CD14-positive monocyte (primary cell): Measurements from ENCODE around the gene GAST. TPM values are rescaled to one million over a fixed set of nuclear protein-coding genes. Genes with fewer than 3 reads are reported as not detected.

Experiments used
- DNase-seq, 3 donors: peaks; one replicate each; pipeline ENCODE4 v3.0.0-alpha.2; 2011 to 2022
- H2AFZ ChIP-seq: 2 replicates; pipeline ENCODE4 v1.6.0; 2012; ENCODE audit warnings: mild to moderate bottlenecking, low read depth, low read length, inconsistent platforms; ENCODE audit not compliant: insufficient read depth, poor library complexity, severe bottlenecking
- H3K27ac ChIP-seq, 2 donors: 1 replicate in 1 of 2; 2 replicates in 1 of 2; pipeline ENCODE4 v1.5.1; 2012 to 2013; ENCODE audit warnings: low read length in 2 of 2, control low read depth in 1 of 2, inconsistent platforms in 1 of 2, low read depth in 1 of 2, mild to moderate bottlenecking in 1 of 2
- H3K27me3 ChIP-seq, 2 donors: one replicate each; pipeline versions ENCODE4 v1.6.0 to v1.6.1; 2011 to 2013; ENCODE audit warnings: low read length in 2 of 2; ENCODE audit not compliant: control insufficient read depth in 2 of 2, insufficient read depth in 2 of 2
- H3K36me3 ChIP-seq, 2 donors: replicated peaks in 1 of 2; 1 replicate in 1 of 2; 2 replicates in 1 of 2; pipeline versions ENCODE4 v1.5.1 to v1.6.1; 2012 to 2013; ENCODE audit warnings: low read length in 2 of 2, control low read depth in 1 of 2, inconsistent platforms in 1 of 2, mild to moderate bottlenecking in 1 of 2; ENCODE audit not compliant: insufficient read depth in 2 of 2, control insufficient read depth in 1 of 2
- H3K4me1 ChIP-seq, 2 donors: 1 replicate in 1 of 2; 2 replicates in 1 of 2; pipeline versions ENCODE4 v1.5.1 to v1.6.1; 2012 to 2013; ENCODE audit warnings: low read length in 2 of 2, control low read depth in 1 of 2, inconsistent platforms in 1 of 2, mild to moderate bottlenecking in 1 of 2, moderate library complexity in 1 of 2; ENCODE audit not compliant: insufficient read depth in 2 of 2, control insufficient read depth in 1 of 2
- H3K4me2 ChIP-seq: replicated peaks from 2 replicates; pipeline ENCODE3; 2012; ENCODE audit warnings: low read length, moderate library complexity, mild to moderate bottlenecking; ENCODE audit not compliant: poor library complexity, severe bottlenecking; ENCODE audit errors: extremely low read depth
- H3K4me3 ChIP-seq, 3 experiments: fragments of 200-600 bp in 1 of 3; sonication (generic) in 1 of 3; replicated peaks in 1 of 3; 1 replicate in 2 of 3; 2 replicates in 1 of 3; pipeline ENCODE4 v1.5.1; 2011 to 2013; ENCODE audit warnings: low read length in 3 of 3, mild to moderate bottlenecking in 3 of 3, control low read depth in 2 of 3, low read depth in 2 of 3, inconsistent platforms in 1 of 3, moderate library complexity in 1 of 3
- H3K79me2 ChIP-seq: 2 replicates; pipeline ENCODE4 v1.6.0; 2012; ENCODE audit warnings: mild to moderate bottlenecking, control low read depth, inconsistent platforms, low read length, moderate library complexity; ENCODE audit not compliant: insufficient read depth
- H3K9ac ChIP-seq: 2 replicates; pipeline ENCODE4 v1.6.0; 2017; ENCODE audit warnings: low read length, mild to moderate bottlenecking; ENCODE audit not compliant: insufficient read depth, poor library complexity, severe bottlenecking
- H3K9me3 ChIP-seq, 2 donors: replicated peaks in 1 of 2; 1 replicate in 1 of 2; 2 replicates in 1 of 2; pipeline versions ENCODE4 v1.5.1 to v1.6.1; 2012 to 2013; ENCODE audit warnings: low read length in 2 of 2, control low read depth in 1 of 2; ENCODE audit not compliant: control insufficient read depth in 1 of 2, insufficient read depth in 1 of 2
- H4K20me1 ChIP-seq: 2 replicates; pipeline ENCODE4 v1.6.0; 2012; ENCODE audit warnings: mild to moderate bottlenecking, low read length, control low read depth, moderate library complexity; ENCODE audit not compliant: insufficient read depth
- H3K27ac Mint-ChIP-seq, 7 donors: one replicate each; pipeline ENCODE4 v1.8.0; 2020; ENCODE audit warnings: mild to moderate bottlenecking in 7 of 7, mixed read lengths in 7 of 7, moderate library complexity in 6 of 7, inconsistent platforms in 2 of 7
- H3K27me3 Mint-ChIP-seq, 3 donors: one replicate each; pipeline ENCODE4 v1.8.0; 2021 to 2022; ENCODE audit warnings: low read depth in 3 of 3, mild to moderate bottlenecking in 3 of 3, mixed read lengths in 3 of 3, moderate library complexity in 3 of 3, inconsistent platforms in 1 of 3
- H3K36me3 Mint-ChIP-seq, 2 donors: one replicate each; pipeline ENCODE4 v1.8.0; 2020; ENCODE audit warnings: mixed read lengths in 2 of 2, inconsistent platforms in 1 of 2, mild to moderate bottlenecking in 1 of 2
- H3K4me1 Mint-ChIP-seq: one replicate; pipeline ENCODE4 v1.8.0; 2020; ENCODE audit warnings: mild to moderate bottlenecking, mixed read lengths
- H3K4me3 Mint-ChIP-seq, 2 donors: one replicate each; pipeline ENCODE4 v1.8.0; 2020; ENCODE audit warnings: mild to moderate bottlenecking in 2 of 2, mixed read lengths in 2 of 2, moderate library complexity in 1 of 2
- H3K9me3 Mint-ChIP-seq, 7 donors: one replicate each; pipeline ENCODE4 v1.8.0; 2020 to 2022; ENCODE audit warnings: mixed read lengths in 7 of 7, mild to moderate bottlenecking in 6 of 7, moderate library complexity in 6 of 7, inconsistent platforms in 2 of 7
- CTCF ChIP-seq: fragments of 200-600 bp; IDR thresholded peaks from one replicate; pipeline ENCODE4 v1.8.0; 2022; ENCODE audit warnings: antibody characterized with exemption, mild to moderate bottlenecking
- WGBS: methylation state at CpG from one replicate; pipeline ENCODE4 v1.1.5; 2013; ENCODE audit warnings: missing lambda C conversion rate; ENCODE audit not compliant: insufficient coverage; 5-methylcytosine and 5-hydroxymethylcytosine counted together
- intact Hi-C, 2 donors: fragments of 100-400 bp; cut with micrococcal nuclease; formaldehyde crosslinking; loops; one replicate each; pipeline versions ENCODE4 v1.15.0 to v1.15.1; 2023
- polyA plus RNA-seq, 3 donors: library from polyadenylated mRNA; depleted of rRNA in 1 of 3; unstranded in 2 of 3; stranded (reverse) in 1 of 3; fragments of 300-500 nt in 2 of 3; fragments of >200 nt in 1 of 3; fragmentation: Illumina TruSeq in 2 of 3; gene quantifications; 1 replicate in 2 of 3; 2 replicates in 1 of 3; pipeline ENCODE4 v1.2.3, GENCODE V29; 2012 to 2021

Gene GAST
- polyA plus RNA-seq, 3 donors, result not detected

GRCh38 chr17:41690497-41690896 lies 21.6 kb upstream of the GAST start:
- H3K36me3 ChIP-seq, result peaks cover 44 to 58% of the 10 kb centered on the region in 2 donors
- H3K27me3 ChIP-seq, result no peaks in the 10 kb centered on the region
- no peak overlapping the region for H2AFZ ChIP-seq
- no peak for TF ChIP-seq CTCF
- H3K9ac ChIP-seq, result peak overlapping the region; percentile 99
- peaks cover 0 to 7% (median 4%) of the 10 kb centered on the region in 7 donors for H3K9me3 Mint-ChIP-seq
- H3K36me3 Mint-ChIP-seq, result peaks cover 45 to 61% of the 10 kb centered on the region in 2 donors
- DNase-seq, result no peak
- no CpG with 5 or more reads among the region's 2 CpGs for WGBS
- peak overlapping the region; percentile 22 to 99 for H3K27ac ChIP-seq
- intact Hi-C loops, result no loop called here
- H3K27me3 Mint-ChIP-seq, result peaks cover 2 to 18% (median 2%) of the 10 kb centered on the region in 3 donors
- no peaks in the 10 kb centered on the region for H3K9me3 ChIP-seq
- H4K20me1 ChIP-seq, result peaks cover 62% of the 10 kb centered on the region
- H3K4me1 ChIP-seq, result peaks cover 22 to 32% of the 10 kb centered on the region in 2 donors
- H3K4me2 ChIP-seq, result peak overlapping the region; percentile 72
- H3K4me3 ChIP-seq, result peak overlapping the region in 2 of 3 experiments; percentile 80 to 89
- H3K79me2 ChIP-seq, result peaks cover 25% of the 10 kb centered on the region
- H3K4me1 Mint-ChIP-seq, result peaks cover 35% of the 10 kb centered on the region
- H3K4me3 Mint-ChIP-seq, result peak overlapping the region; percentile 93
- peak overlapping the region; percentile 99 to 100 (median 99) for H3K27ac Mint-ChIP-seq

GRCh38 chr17:41691031-41691777 lies 20.9 kb upstream of the GAST start:
- H3K27ac Mint-ChIP-seq, result peak overlapping the region; percentile 99 to 100 (median 99)
- Histone ChIP-seq H3K79me2 (peaks cover 25% of the 10 kb centered on the region), H2AFZ (no peak overlapping the region), H4K20me1 (peaks cover 66% of the 10 kb centered on the region), H3K4me3 (peak overlapping the region in 2 of 3 experiments; percentile 6 to 89), H3K4me2 (peak overlapping the region; percentile 40), H3K27ac (peak overlapping the region; percentile 22 to 99), H3K9ac (no peak overlapping the region), H3K36me3 (peaks cover 44 to 58% of the 10 kb centered on the region in 2 donors), H3K9me3 (no peaks in the 10 kb centered on the region), H3K27me3 (no peaks in the 10 kb centered on the region), H3K4me1 (peaks cover 27 to 39% of the 10 kb centered on the region in 2 donors)
- 93% methylated on average over 5 of the region's 10 CpGs for WGBS
- peaks cover 45 to 58% of the 10 kb centered on the region in 2 donors for H3K36me3 Mint-ChIP-seq
- H3K4me1 Mint-ChIP-seq, result peaks cover 39% of the 10 kb centered on the region
- DNase-seq, result no peak
- intact Hi-C loops, result no loop called here
- peaks cover 0 to 19% (median 0%) of the 10 kb centered on the region in 3 donors for H3K27me3 Mint-ChIP-seq
- peaks cover 0 to 3% (median under 1%) of the 10 kb centered on the region in 7 donors for H3K9me3 Mint-ChIP-seq
- TF ChIP-seq CTCF, result no peak
- H3K4me3 Mint-ChIP-seq, result peak overlapping the region in 1 of 2 donors; percentile 50
